Sigmoid colon (tissue), 7 donors: ENCODE measurements around the gene VMP1. TPM values are rescaled to one million over a fixed set of nuclear protein-coding genes. Genes with fewer than 3 reads are reported as not detected.
"Not testable (repeated sequence)": the region's sequence is repeated elsewhere in the genome, so short reads cannot be mapped to it uniquely, and the experiment has no call there.

ENCODE experiments used
- DNase-seq: peaks from one replicate; pipeline ENCODE4 v3.0.0-alpha.2; 2019
- H3K27ac ChIP-seq, 4 donors: fragments of 200-600 bp; sonication (generic); one replicate each; pipeline ENCODE4 v1.5.1; 2016 to 2019; ENCODE audit warnings: mild to moderate bottlenecking in 1 of 4
- H3K27me3 ChIP-seq, 3 donors: fragments of 200-600 bp; sonication (generic); one replicate each; pipeline ENCODE4 v1.5.1; 2019; ENCODE audit warnings: mild to moderate bottlenecking in 1 of 3
- H3K36me3 ChIP-seq, 4 donors: fragments of 200-600 bp; sonication (generic); one replicate each; pipeline ENCODE4 v1.5.1; 2016 to 2019
- H3K4me1 ChIP-seq, 4 donors: fragments of 200-600 bp; sonication (generic); one replicate each; pipeline ENCODE4 v1.5.1; 2017 to 2019
- H3K4me3 ChIP-seq, 4 donors: fragments of 200-600 bp; sonication (generic); one replicate each; pipeline ENCODE4 v1.5.1; 2017 to 2019; ENCODE audit warnings: mild to moderate bottlenecking in 2 of 4, moderate library complexity in 1 of 4
- H3K9me3 ChIP-seq, 4 donors: fragments of 200-600 bp in 3 of 4; sonication (generic) in 3 of 4; one replicate each; pipeline versions ENCODE4 v1.5.1 to v1.6.1; 2013 to 2019
- EP300 ChIP-seq, 4 donors: sonication (generic); formaldehyde crosslinking; IDR thresholded peaks; one replicate each; pipeline ENCODE4 v1.6.1; 2017; ENCODE audit warnings: antibody characterized with exemption in 4 of 4
- POLR2A ChIP-seq, 2 donors: fragments of 450-650 bp; IDR thresholded peaks; one replicate each; pipeline ENCODE4 v1.6.1; 2016; ENCODE audit warnings: antibody characterized with exemption in 2 of 2, mild to moderate bottlenecking in 2 of 2, moderate library complexity in 2 of 2
- POLR2AphosphoS5 ChIP-seq, 4 donors: sonication (generic); formaldehyde crosslinking; IDR thresholded peaks; one replicate each; pipeline ENCODE4 v1.6.1; 2017; ENCODE audit warnings: antibody characterized with exemption in 4 of 4
- WGBS, 2 donors: extraction: QIAGEN DNeasy Blood & Tissue Kit; methylation state at CpG; one replicate each; pipeline ENCODE4 v1.1.7; 2013; 5-methylcytosine and 5-hydroxymethylcytosine counted together
- intact Hi-C: fragments of 100-400 bp; cut with DNase I; formaldehyde crosslinking; loops from one replicate; pipeline ENCODE4 v1.15.1; 2023
- polyA plus RNA-seq, 3 donors: library from polyadenylated mRNA; stranded (reverse); fragments of 200-250 nt; gene quantifications; one replicate each; pipeline ENCODE4 v1.2.3, GENCODE V29; 2013
- total RNA-seq, 4 donors: library from RNA; depleted of rRNA; stranded (reverse); fragments of >200 nt; gene quantifications; one replicate each; pipeline ENCODE4 v1.1.0, GENCODE V29; 2016
- TF ChIP-seq, protein P1 (sequence below), 4 experiments: fragments of 450-650 bp in 3 of 4; fragments of 200-600 bp in 1 of 4; IDR thresholded peaks; one replicate each; pipeline ENCODE4 v1.5.1; 2016 to 2019; ENCODE audit warnings: antibody characterized with exemption in 4 of 4, mild to moderate bottlenecking in 3 of 4, moderate library complexity in 2 of 4
- donor health status: healthy with polysubstance abuse.
- donor health status: Bipolar disorder and iron deficiency.
- donor health status: healthy.

The VMP1 gene
- total and polyA plus RNA-seq, 7 donors: 26.1 to 247 (median 132) TPM

DNA sequence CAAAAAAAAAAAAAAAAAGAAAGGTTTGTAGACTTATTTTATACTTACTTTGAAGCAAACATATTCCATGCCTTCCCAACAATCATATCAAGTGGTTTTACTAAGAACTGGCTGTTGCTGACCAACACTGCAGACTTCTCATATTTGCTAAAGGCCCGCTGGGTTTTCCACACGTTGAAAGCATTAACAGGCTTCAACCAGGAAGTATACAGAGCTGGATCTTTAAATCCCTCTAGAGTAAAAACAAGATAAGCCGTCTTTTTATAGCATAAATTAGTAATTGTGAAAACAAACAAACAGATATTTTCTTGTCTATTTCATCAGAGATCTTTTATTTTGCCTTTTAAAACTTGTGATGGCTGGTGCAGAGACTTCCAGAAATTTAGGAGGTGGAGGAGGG is 156.2 kb downstream of the VMP1 start:
- DNase-seq: no peak
- Histone ChIP-seq H3K36me3 (peaks cover 0 to 55% (median 14%) of the 10 kb centered on the region in 4 donors), H3K4me3 (no peak overlapping the region), H3K27ac (no peak overlapping the region), H3K27me3 (no peaks in the 10 kb centered on the region), H3K4me1 (peaks cover 0 to 7% (median 3%) of the 10 kb centered on the region in 4 donors), H3K9me3 (no peaks in the 10 kb centered on the region)
- 56 to 76% methylated on average over 3 of the region's 3 CpGs for WGBS, 2 donors
- intact Hi-C loops: no loop called here
- TF ChIP-seq POLR2AphosphoS5 (IDR thresholded peaks at IDR 0.05) (no peak), EP300 (IDR thresholded peaks at IDR 0.05) (no peak), POLR2A (IDR thresholded peaks at IDR 0.05) (no peak)
- TF ChIP-seq, protein P1, sequence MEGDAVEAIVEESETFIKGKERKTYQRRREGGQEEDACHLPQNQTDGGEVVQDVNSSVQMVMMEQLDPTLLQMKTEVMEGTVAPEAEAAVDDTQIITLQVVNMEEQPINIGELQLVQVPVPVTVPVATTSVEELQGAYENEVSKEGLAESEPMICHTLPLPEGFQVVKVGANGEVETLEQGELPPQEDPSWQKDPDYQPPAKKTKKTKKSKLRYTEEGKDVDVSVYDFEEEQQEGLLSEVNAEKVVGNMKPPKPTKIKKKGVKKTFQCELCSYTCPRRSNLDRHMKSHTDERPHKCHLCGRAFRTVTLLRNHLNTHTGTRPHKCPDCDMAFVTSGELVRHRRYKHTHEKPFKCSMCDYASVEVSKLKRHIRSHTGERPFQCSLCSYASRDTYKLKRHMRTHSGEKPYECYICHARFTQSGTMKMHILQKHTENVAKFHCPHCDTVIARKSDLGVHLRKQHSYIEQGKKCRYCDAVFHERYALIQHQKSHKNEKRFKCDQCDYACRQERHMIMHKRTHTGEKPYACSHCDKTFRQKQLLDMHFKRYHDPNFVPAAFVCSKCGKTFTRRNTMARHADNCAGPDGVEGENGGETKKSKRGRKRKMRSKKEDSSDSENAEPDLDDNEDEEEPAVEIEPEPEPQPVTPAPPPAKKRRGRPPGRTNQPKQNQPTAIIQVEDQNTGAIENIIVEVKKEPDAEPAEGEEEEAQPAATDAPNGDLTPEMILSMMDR (IDR thresholded peaks at IDR 0.05): no peak

DNA sequence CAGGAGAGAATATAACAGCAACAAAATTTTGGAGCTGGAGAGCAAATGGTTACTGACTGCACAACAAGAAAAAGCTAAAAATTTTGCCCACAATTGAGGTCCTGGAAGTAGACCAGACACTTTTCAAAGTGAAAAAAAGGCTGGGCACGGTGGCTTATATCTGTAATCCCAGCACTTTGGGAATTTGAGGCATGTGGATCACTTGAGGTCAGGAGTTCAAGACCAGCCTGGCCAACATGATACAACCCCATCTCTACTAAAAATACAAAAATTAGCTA is 162.4 kb downstream of the VMP1 start:
- Histone ChIP-seq H3K27me3 (no peaks in the 10 kb centered on the region), H3K36me3 (peaks cover 0 to 45% (median 0%) of the 10 kb centered on the region in 4 donors), H3K4me3 (no peak overlapping the region), H3K4me1 (no peaks in the 10 kb centered on the region), H3K9me3 (no peaks in the 10 kb centered on the region), H3K27ac (no peak overlapping the region)
- intact Hi-C loops: no loop called here
- DNase-seq: no peak
- WGBS, 2 donors: 67 to 77% methylated on average over 1 of the region's 1 CpG
- TF ChIP-seq EP300 (IDR thresholded peaks at IDR 0.05): no peak

DNA sequence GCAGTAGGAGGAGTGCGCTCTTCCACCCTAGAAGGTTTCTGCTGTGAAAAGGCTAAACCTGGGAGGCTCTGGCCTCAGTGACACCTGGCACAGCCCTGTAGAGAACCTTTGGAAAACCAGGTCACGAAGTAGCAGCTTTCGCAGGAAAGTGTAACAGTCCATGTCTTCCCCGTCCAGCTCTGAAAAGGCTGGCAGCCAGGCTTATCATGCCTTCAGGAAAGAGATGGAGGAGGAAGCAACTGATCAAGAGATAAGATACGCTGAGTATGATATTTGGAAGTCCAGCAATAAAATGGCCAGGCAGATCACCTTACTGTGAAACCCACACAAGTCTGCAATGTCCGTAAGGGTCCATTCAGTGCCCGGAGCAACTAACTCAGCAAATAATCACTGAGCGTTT is 163.0 kb downstream of the VMP1 start:
- DNase-seq: peak; percentile 26
- TF ChIP-seq POLR2A (IDR thresholded peaks at IDR 0.05) (no peak), EP300 (IDR thresholded peaks at IDR 0.05) (no peak), POLR2AphosphoS5 (IDR thresholded peaks at IDR 0.05) (no peak)
- TF ChIP-seq, protein P1 (IDR thresholded peaks at IDR 0.05): no peak
- intact Hi-C loops: no loop called here
- no peak overlapping the region for H3K27ac ChIP-seq
- H3K9me3 ChIP-seq: no peaks in the 10 kb centered on the region
- H3K4me1 ChIP-seq: no peaks in the 10 kb centered on the region
- no peaks in the 10 kb centered on the region for H3K27me3 ChIP-seq
- 82 to 86% methylated on average over 8 of the region's 8 CpGs for WGBS, 2 donors
- H3K36me3 ChIP-seq: peaks cover 0 to 46% (median 2%) of the 10 kb centered on the region in 4 donors
- no peak overlapping the region for H3K4me3 ChIP-seq

DNA sequence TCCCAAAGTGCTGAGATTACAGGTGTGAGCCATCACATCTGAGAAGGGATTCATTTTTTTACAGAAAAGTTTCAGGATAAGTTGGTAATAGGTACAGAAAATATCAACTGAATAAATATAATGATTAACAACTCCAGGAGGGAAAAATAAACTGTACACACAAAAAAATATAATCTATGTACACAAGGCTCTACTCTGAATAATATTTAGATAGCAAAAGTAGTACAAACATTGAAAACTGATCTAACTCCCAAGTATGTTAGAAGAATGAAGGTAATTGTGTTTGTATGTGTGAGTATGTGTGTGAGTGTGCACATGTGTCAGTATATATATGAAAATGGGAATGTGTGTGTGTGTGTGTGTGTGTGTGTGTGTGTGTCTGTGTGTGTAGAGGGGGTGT is 164.9 kb downstream of the VMP1 start:
- Histone ChIP-seq H3K4me3 (no peak overlapping the region), H3K4me1 (no peaks in the 10 kb centered on the region), H3K27ac (no peak overlapping the region), H3K27me3 (no peaks in the 10 kb centered on the region), H3K36me3 (peaks cover 0 to 58% (median 11%) of the 10 kb centered on the region in 4 donors), H3K9me3 (no peaks in the 10 kb centered on the region)
- no peak for TF ChIP-seq POLR2A (IDR thresholded peaks at IDR 0.05)
- TF ChIP-seq POLR2AphosphoS5 (IDR thresholded peaks at IDR 0.05): no peak
- no peak for TF ChIP-seq EP300 (IDR thresholded peaks at IDR 0.05)
- TF ChIP-seq, protein P1 (IDR thresholded peaks at IDR 0.05): no peak
- intact Hi-C loops: no loop called here
- DNase-seq: no peak

DNA sequence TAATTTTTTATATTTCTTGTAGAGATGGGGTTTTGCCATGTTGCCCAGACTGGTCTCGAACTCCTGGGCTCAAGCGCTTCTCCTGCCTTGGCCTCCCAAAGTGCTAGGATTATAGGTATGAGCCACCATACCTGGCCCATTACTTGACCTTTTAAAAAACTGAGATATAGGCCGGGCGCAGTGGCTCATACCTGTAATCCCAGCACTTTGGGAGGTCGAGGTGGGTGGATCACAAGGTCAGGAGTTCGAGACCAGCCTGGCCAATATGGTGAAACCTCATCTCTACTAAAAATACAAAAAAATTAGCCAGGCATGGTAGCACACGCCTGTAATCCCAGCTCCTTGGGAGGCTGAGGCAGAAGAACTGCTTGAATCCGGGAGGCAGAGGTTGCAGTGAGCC is 166.0 kb downstream of the VMP1 start:
- H3K4me1 ChIP-seq, H3K27ac ChIP-seq, intact Hi-C loops, H3K9me3 ChIP-seq, H3K27me3 ChIP-seq, H3K4me3 ChIP-seq: not testable (repeated sequence)
- 96 to 98% methylated on average over 8 of the region's 8 CpGs for WGBS, 2 donors
- H3K36me3 ChIP-seq: peaks cover 0 to 67% (median 16%) of the 10 kb centered on the region in 4 donors
- DNase-seq: peak; percentile 6

DNA sequence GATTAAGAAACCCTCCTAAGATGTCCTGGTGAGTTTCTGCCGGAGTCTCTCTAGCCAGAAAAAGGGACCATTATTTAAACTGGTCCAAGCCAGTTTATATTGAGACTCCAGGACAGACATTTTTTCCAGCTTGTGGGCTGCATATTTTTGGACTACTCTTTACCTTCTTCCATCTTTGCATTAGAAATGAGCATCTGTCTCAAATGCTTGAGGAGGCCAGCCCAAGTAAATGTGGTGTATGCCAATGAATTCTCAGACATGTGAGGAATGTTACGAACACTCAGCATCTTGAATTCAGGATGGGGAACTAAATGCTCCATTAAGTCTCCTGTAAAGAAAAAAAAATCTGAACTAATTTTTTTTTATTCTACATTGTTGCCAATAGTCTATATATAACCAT is 166.9 kb downstream of the VMP1 start:
- no peak overlapping the region for H3K4me3 ChIP-seq
- no peak overlapping the region for H3K27ac ChIP-seq
- no peak for DNase-seq
- no peaks in the 10 kb centered on the region for H3K9me3 ChIP-seq
- H3K4me1 ChIP-seq: no peaks in the 10 kb centered on the region
- no peak for TF ChIP-seq EP300 (IDR thresholded peaks at IDR 0.05)
- H3K36me3 ChIP-seq: peaks cover 0 to 77% (median 16%) of the 10 kb centered on the region in 4 donors
- WGBS, 2 donors: 96 to 98% methylated on average over 2 of the region's 2 CpGs
- intact Hi-C loops: no loop called here
- H3K27me3 ChIP-seq: no peaks in the 10 kb centered on the region
